Tibial nerve (tissue), 4 donors: ENCODE results near the gene NSFL1C. TPM values are rescaled to one million over a fixed set of nuclear protein-coding genes. Genes with fewer than 3 reads are reported as not detected.

Experiments
- DNase-seq, 2 donors: peaks; one replicate each; pipeline ENCODE4 v3.0.0-alpha.2; 2019; ENCODE audit warnings: low spot score in 2 of 2
- H3K27ac ChIP-seq, 4 donors: fragments of 200-600 bp; sonication (generic) in 3 of 4; one replicate each; pipeline ENCODE4 v1.5.1; 2017 to 2019; ENCODE audit warnings: mild to moderate bottlenecking in 1 of 4
- H3K27me3 ChIP-seq, 2 donors: fragments of 200-600 bp; sonication (generic) in 1 of 2; one replicate each; pipeline versions ENCODE4 v1.5.1 to v1.6.0; 2017 to 2019
- H3K36me3 ChIP-seq, 3 donors: fragments of 200-600 bp; sonication (generic); one replicate each; pipeline ENCODE4 v1.5.1; 2018 to 2019
- H3K4me1 ChIP-seq, 4 donors: fragments of 200-600 bp; sonication (generic) in 3 of 4; one replicate each; pipeline ENCODE4 v1.5.1; 2017 to 2019
- H3K4me3 ChIP-seq, 4 donors: fragments of 200-600 bp; sonication (generic) in 3 of 4; one replicate each; pipeline ENCODE4 v1.5.1; 2017 to 2019; ENCODE audit warnings: mild to moderate bottlenecking in 1 of 4, moderate library complexity in 1 of 4
- H3K9me3 ChIP-seq, 4 donors: fragments of 200-600 bp; sonication (generic) in 3 of 4; one replicate each; pipeline ENCODE4 v1.5.1; 2017 to 2019
- EP300 ChIP-seq, 2 donors: sonication (generic); formaldehyde crosslinking; IDR thresholded peaks; one replicate each; pipeline ENCODE4 v1.6.1; 2017; ENCODE audit warnings: antibody characterized with exemption in 2 of 2, mild to moderate bottlenecking in 1 of 2
- POLR2A ChIP-seq, 2 donors: fragments of 450-650 bp; IDR thresholded peaks; one replicate each; pipeline ENCODE4 v1.6.1; 2017; ENCODE audit warnings: antibody characterized with exemption in 2 of 2, mild to moderate bottlenecking in 2 of 2, moderate library complexity in 2 of 2
- WGBS, 2 donors: methylation state at CpG; one replicate each; pipeline ENCODE4 v1.1.5; 2018; 5-methylcytosine and 5-hydroxymethylcytosine counted together
- total RNA-seq, 4 donors: library from RNA; depleted of rRNA; stranded (reverse); fragments of >200 nt; gene quantifications; one replicate each; pipeline ENCODE4 v1.1.0, GENCODE V29; 2016
- TF ChIP-seq, protein P1 (sequence below), 5 experiments: fragments of 200-600 bp in 3 of 5; fragments of 450-650 bp in 2 of 5; sonication (generic) in 3 of 5; IDR thresholded peaks; one replicate each; pipeline ENCODE4 v1.5.1; 2016 to 2019; ENCODE audit warnings: antibody characterized with exemption in 5 of 5, mild to moderate bottlenecking in 3 of 5, moderate library complexity in 2 of 5

The NSFL1C gene
- total RNA-seq, 4 donors from 2014 or later, result 31.0 to 71.4 (median 49.9) TPM

DNA sequence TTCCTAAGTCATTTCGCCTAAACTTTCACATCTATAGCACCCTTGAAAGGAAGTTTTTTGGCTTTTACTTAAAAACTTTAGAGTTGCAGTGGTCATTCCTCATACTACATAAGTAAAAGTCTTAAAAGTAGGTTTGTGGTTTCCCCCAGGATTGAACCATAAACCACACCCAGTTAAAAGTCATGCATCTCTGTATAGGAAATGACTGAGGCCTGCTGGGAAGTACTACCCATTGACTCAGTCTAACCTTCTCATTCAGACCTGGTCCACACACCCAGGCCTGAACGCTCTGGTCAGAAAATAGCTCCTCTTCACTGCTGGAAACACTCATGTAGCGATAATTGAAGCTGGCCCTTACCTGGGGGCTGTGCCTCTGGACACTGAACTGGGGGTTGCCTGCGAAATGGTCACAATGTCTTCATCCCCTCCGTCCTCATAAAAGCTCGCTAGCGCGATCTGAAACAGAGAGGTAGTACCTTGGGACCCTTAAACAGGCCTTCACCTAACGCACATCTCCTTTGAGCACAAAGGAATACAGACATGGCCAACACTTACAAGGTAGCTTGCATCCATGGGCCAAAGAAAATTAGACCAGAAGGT, 2.6 kb downstream of the NSFL1C start:
- H3K27me3 ChIP-seq, result no peaks in the 10 kb centered on the region
- peaks cover 0 to 55% (median 6%) of the 10 kb centered on the region in 3 donors for H3K36me3 ChIP-seq
- TF ChIP-seq POLR2A (IDR thresholded peaks at IDR 0.05) (no peak), EP300 (IDR thresholded peaks at IDR 0.05) (no peak)
- TF ChIP-seq, protein P1, sequence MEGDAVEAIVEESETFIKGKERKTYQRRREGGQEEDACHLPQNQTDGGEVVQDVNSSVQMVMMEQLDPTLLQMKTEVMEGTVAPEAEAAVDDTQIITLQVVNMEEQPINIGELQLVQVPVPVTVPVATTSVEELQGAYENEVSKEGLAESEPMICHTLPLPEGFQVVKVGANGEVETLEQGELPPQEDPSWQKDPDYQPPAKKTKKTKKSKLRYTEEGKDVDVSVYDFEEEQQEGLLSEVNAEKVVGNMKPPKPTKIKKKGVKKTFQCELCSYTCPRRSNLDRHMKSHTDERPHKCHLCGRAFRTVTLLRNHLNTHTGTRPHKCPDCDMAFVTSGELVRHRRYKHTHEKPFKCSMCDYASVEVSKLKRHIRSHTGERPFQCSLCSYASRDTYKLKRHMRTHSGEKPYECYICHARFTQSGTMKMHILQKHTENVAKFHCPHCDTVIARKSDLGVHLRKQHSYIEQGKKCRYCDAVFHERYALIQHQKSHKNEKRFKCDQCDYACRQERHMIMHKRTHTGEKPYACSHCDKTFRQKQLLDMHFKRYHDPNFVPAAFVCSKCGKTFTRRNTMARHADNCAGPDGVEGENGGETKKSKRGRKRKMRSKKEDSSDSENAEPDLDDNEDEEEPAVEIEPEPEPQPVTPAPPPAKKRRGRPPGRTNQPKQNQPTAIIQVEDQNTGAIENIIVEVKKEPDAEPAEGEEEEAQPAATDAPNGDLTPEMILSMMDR (IDR thresholded peaks at IDR 0.05), result no peak
- no peaks in the 10 kb centered on the region for H3K9me3 ChIP-seq
- no peak overlapping the region for H3K4me3 ChIP-seq
- 94 to 96% methylated on average over 9 of the region's 9 CpGs for WGBS, 2 donors
- H3K4me1 ChIP-seq, result peaks cover 0 to 68% (median 22%) of the 10 kb centered on the region in 4 donors
- no peak for DNase-seq
- no peak overlapping the region for H3K27ac ChIP-seq

DNA sequence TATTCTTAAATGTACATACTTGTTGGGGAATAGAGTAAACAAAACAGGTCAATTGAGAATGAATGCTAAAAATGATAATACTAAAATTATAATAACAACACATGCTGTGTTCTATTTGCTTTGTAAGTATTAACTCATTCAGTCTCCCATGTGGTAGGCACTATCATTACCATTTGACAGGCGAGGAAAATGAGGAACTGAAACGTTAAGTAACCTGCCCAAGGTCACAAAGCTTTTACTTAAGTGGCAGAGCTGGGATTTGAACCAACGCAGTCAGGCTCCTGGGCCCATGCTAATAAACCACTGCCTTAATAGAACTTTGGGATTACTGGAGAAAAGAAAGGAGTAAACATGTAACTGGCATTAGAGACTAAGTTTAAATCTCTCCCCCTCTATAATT, 3.8 kb downstream of the NSFL1C start:
- WGBS, 2 donors, result 80 to 86% methylated on average over 3 of the region's 3 CpGs
- peaks cover 0 to 62% (median 22%) of the 10 kb centered on the region in 4 donors for H3K4me1 ChIP-seq

DNA sequence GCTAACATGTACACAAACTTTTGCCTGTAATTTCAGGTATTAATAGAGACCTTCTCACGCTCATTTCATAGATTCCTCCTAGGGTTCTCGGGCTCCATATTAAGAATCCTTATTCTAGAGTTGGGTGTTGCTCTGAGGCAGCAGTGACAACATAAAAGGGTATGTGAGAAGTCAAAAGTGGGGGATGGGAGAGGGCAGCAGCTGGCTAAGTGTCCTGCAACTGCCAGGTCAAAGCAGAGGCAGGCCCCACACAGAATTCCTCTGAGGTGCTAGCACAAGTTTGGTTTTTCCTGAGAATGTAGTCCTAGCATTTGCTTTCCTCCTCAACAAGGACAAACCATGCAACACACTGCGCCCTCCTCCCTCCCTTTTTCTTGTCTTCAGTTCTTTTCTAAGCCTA, 4.6 kb downstream of the NSFL1C start:
- TF ChIP-seq, protein P1 (IDR thresholded peaks at IDR 0.05), result no peak
- no peak for TF ChIP-seq POLR2A (IDR thresholded peaks at IDR 0.05)
- Histone ChIP-seq H3K27ac (no peak overlapping the region), H3K4me1 (peaks cover 0 to 56% (median 20%) of the 10 kb centered on the region in 4 donors), H3K27me3 (no peaks in the 10 kb centered on the region), H3K36me3 (peaks cover 0 to 75% (median 6%) of the 10 kb centered on the region in 3 donors), H3K9me3 (no peaks in the 10 kb centered on the region), H3K4me3 (no peak overlapping the region)
- WGBS, 2 donors, result 97 to 98% methylated on average over 3 of the region's 3 CpGs
- no peak for DNase-seq

More for the DNA sequence above, 3.8 kb downstream of the NSFL1C start:
- TF ChIP-seq, protein P1 (IDR thresholded peaks at IDR 0.05), result no peak
- TF ChIP-seq EP300 (IDR thresholded peaks at IDR 0.05) (no peak), POLR2A (IDR thresholded peaks at IDR 0.05) (no peak)
- no peaks in the 10 kb centered on the region for H3K9me3 ChIP-seq
- H3K4me3 ChIP-seq, result no peak overlapping the region
- H3K27me3 ChIP-seq, result no peaks in the 10 kb centered on the region
- peaks cover 0 to 67% (median 6%) of the 10 kb centered on the region in 3 donors for H3K36me3 ChIP-seq
- DNase-seq, result no peak
- H3K27ac ChIP-seq, result no peak overlapping the region

DNA sequence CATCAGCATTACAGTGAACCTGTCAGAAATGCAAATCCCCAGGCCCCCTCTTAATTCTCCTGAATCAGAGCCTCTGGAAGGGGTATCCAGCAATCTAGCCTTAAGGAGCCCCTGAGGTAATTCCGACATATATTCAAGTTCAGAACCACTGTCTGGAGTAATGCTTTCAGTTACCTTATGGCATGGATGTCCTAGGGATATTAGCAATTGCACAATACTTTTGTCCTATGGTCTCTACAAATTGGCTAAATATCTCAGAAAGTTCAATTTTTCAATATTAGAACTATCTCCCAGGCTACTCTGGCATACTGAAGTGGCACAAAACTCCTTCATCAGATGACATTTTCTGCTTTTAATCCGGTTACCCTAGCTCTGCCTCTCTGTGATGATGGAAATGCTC, 6.4 kb downstream of the NSFL1C start:
- TF ChIP-seq, protein P1 (IDR thresholded peaks at IDR 0.05), result no peak
- TF ChIP-seq EP300 (IDR thresholded peaks at IDR 0.05) (no peak), POLR2A (IDR thresholded peaks at IDR 0.05) (no peak)
- 95 to 97% methylated on average over 2 of the region's 2 CpGs for WGBS, 2 donors
- peaks cover 0 to 91% (median 12%) of the 10 kb centered on the region in 3 donors for H3K36me3 ChIP-seq

DNA sequence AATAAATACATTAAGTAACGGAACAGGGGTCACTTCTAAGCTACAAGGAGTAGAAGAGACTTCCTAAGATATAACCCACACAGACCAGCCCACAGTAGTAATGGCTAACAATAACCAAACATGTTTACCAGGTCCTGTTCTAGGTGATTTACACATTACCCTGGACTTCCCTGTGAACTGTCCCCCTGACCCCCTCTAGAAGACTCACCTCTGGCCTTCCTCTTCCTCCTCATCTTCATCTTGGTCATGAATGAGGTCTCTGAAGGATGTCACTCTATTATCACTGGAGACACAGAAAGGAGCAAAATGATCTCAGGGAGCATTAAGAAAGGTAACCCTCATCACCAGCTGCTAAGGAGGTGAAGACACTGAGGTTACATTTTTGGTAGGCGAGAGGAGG, 8.7 kb downstream of the NSFL1C start:
- peaks cover 0 to 24% (median 0%) of the 10 kb centered on the region in 4 donors for H3K4me1 ChIP-seq
- no peak for DNase-seq
- H3K9me3 ChIP-seq, result no peaks in the 10 kb centered on the region
- peaks cover 0 to 97% (median 17%) of the 10 kb centered on the region in 3 donors for H3K36me3 ChIP-seq
- TF ChIP-seq POLR2A (IDR thresholded peaks at IDR 0.05) (no peak), EP300 (IDR thresholded peaks at IDR 0.05) (no peak)
- TF ChIP-seq, protein P1 (IDR thresholded peaks at IDR 0.05), result no peak
- H3K4me3 ChIP-seq, result no peak overlapping the region
- no peaks in the 10 kb centered on the region for H3K27me3 ChIP-seq
- whole genome bisulfite sequencing, 2 donors, result 95% methylated on average over 2 of the region's 2 CpGs
- no peak overlapping the region for H3K27ac ChIP-seq

More for the DNA sequence above, 6.4 kb downstream of the NSFL1C start:
- Histone ChIP-seq H3K4me1 (peaks cover 0 to 47% (median 12%) of the 10 kb centered on the region in 4 donors), H3K9me3 (no peaks in the 10 kb centered on the region), H3K27ac (no peak overlapping the region), H3K27me3 (no peaks in the 10 kb centered on the region), H3K4me3 (no peak overlapping the region)
- DNase-seq, result no peak
